Measurements from ENCODE around the gene SRD5A3. TPM values are rescaled to one million over a fixed set of nuclear protein-coding genes. Genes with fewer than 3 reads are reported as not detected.

The SRD5A3 gene
- total and polyA plus RNA-seq, 9 of the 15 experiments (the other 6 are each of a cell fraction or from before 2014, with no cell fraction given) = 2.5 to 37.0 (median 13.3) TPM

DNA sequence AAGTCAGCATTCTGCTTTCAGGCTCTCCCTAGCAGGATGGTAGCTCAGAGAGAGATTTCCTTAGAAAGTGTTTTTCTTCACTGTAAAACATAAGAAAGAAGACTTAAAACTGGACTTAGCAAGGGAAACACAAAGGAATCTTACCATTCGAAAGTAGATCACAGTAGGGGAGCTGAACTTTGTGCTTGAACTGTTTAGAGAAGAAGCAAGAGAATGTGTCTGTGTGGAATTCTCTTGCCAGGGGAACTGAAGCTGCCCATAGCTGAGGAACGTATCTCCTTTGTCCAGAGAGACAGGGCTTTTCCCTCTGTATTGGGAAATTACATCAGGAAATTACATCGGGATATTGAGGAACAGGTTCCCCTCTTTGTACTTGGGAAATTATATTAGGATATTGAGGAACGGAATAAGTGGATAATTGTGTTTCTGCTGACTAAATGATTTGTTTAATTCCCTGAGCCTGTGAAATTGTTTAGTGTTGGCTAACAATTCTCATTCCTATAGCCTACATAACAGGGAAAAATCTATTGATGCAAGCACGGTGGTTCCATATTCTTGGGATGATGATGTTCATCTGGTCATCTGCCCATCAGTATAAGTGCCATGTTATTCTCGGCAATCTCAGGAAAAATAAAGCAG, 21.2 kb downstream of the SRD5A3 start:
- BruUV-seq (replicated peaks) = no TSS peak
- Histone ChIP-seq H3K27me3 (ENCODE audit: control insufficient read depth in 2 of 2, insufficient read depth in 2 of 2, low read length in 2 of 2) (no peaks in the 10 kb centered on the region), H3K9me1 (ENCODE audit: control insufficient read depth, insufficient read depth, low read length) (no peaks in the 10 kb centered on the region), H3K9me3 (replicated peaks; ENCODE audit: control insufficient read depth, insufficient read depth, low read depth, low read length) (no peaks in the 10 kb centered on the region), H3K9ac (ENCODE audit: insufficient read depth in 1 of 2, low read depth in 2 of 2, low read length in 2 of 2) (no peak overlapping the region), H3K4me3 (no peak overlapping the region), H2AFZ (ENCODE audit: low read depth, low read length) (no peak overlapping the region), H3K79me2 (ENCODE audit: control insufficient read depth, insufficient read depth, low read length) (no peaks in the 10 kb centered on the region), H3K36me3 (ENCODE audit: control insufficient read depth, insufficient read depth, low read length) (peaks cover 3% of the 10 kb centered on the region; the same call in 1 of the 3 replicates), H3K4me2 (ENCODE audit: insufficient read depth, low read length) (no peak overlapping the region), H4K20me1 (replicated peaks; ENCODE audit: control insufficient read depth, insufficient read depth, low read length) (no peaks in the 10 kb centered on the region), H3K4me1 (replicated peaks in 1 of 2; ENCODE audit: control insufficient read depth in 2 of 2, insufficient read depth in 2 of 2, low read length in 2 of 2) (no peaks in the 10 kb centered on the region), H3K27ac (ENCODE audit: extremely low read depth, low read depth, low read length) (no peak overlapping the region)
- 76% methylated on average over 6 of the region's 6 CpGs for WGBS (ENCODE audit: insufficient coverage, low coverage, missing lambda C conversion rate)
- ChIA-PET CTCF (ENCODE audit: low intra/inter-chr PET ratio) (no interaction called here), POLR2A (interaction anchor here (1.2 kb wide), 1 partner anchor 13 kb away, joined by 3 read pairs; no protein-coding TSS in a partner anchor)
- ATAC-seq (no peak), DNase-seq (ENCODE audit: extremely low read depth in 1 of 4, low spot score in 3 of 4) (no peak), FAIRE-seq (no peak)
- 0 out of 2 replicates have a peak, but pooled peaks have one; percentile 19 for TF ChIP-seq C11orf30 (IDR thresholded peaks at IDR 0.05; ENCODE audit: low read depth)
- TF ChIP-seq ZNF274 (IDR thresholded peaks at IDR 0.05; ENCODE audit: borderline replicate concordance, low read depth, low read length) = no peak
- TF ChIP-seq HNRNPH1 (optimal IDR thresholded peaks at IDR 0.05; ENCODE audit: low read depth, low read length) = no peak
- TF ChIP-seq ZNF316 (IDR thresholded peaks at IDR 0.05) = peak; percentile 54; the same call in 1 of the 2 replicates
- TF ChIP-seq FOXM1 (IDR thresholded peaks at IDR 0.05; ENCODE audit: low read depth) = no peak
- no peak for TF ChIP-seq FOXM1 (CRISPR knock-in tag; IDR thresholded peaks at IDR 0.05; ENCODE audit: low read depth)
- in situ Hi-C loops (cut with MboI) (no loop called here), intact Hi-C loops (cut with micrococcal nuclease) (no loop called here)

DNA sequence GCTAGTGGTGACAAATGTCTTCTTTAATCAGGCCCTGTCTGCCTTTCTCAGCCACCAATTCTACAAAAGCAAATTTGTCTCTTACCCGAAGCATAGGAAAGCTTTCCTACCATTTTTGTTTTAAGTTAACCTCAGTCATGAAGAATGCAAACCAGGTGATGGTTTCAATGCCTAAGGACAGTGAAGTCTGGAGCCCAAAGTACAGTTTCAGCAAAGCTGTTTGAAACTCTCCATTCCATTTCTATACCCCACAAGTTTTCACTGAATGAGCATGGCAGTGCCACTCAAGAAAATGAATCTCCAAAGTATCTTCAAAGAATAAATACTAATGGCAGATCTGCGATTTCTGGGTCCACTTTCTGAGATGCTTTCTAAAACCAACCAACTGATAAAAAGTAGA, 23.9 kb downstream of the SRD5A3 start:
- BruUV-seq (replicated peaks) = TSS peak; percentile 37
- in situ Hi-C loops (cut with MboI) (no loop called here), intact Hi-C loops (cut with micrococcal nuclease) (no loop called here)
- ATAC-seq = no peak
- no peak overlapping the region for H3K4me3 ChIP-seq
- H3K79me2 ChIP-seq (ENCODE audit: control insufficient read depth, insufficient read depth, low read length) = no peaks in the 10 kb centered on the region
- WGBS (ENCODE audit: insufficient coverage, low coverage, missing lambda C conversion rate) = 79% methylated on average over 2 of the region's 2 CpGs
- H3K27ac ChIP-seq (ENCODE audit: extremely low read depth, low read depth, low read length) = no peak overlapping the region
- H3K9ac ChIP-seq (ENCODE audit: insufficient read depth in 1 of 2, low read depth in 2 of 2, low read length in 2 of 2) = no peak overlapping the region
- H3K9me1 ChIP-seq (ENCODE audit: control insufficient read depth, insufficient read depth, low read length) = no peaks in the 10 kb centered on the region
- POLR2A ChIA-PET = interaction anchor here (0.5 kb wide), 1 partner anchor 729 kb away, joined by 4 read pairs; no protein-coding TSS in a partner anchor
- no peak overlapping the region for H2AFZ ChIP-seq (ENCODE audit: low read depth, low read length)
- CTCF ChIA-PET (ENCODE audit: low intra/inter-chr PET ratio) = no interaction called here
- H4K20me1 ChIP-seq (replicated peaks; ENCODE audit: control insufficient read depth, insufficient read depth, low read length) = no peaks in the 10 kb centered on the region
- no peaks in the 10 kb centered on the region for H3K4me1 ChIP-seq (replicated peaks in 1 of 2; ENCODE audit: control insufficient read depth in 2 of 2, insufficient read depth in 2 of 2, low read length in 2 of 2)
- FAIRE-seq = no peak
- H3K27me3 ChIP-seq (ENCODE audit: control insufficient read depth in 2 of 2, insufficient read depth in 2 of 2, low read length in 2 of 2) = no peaks in the 10 kb centered on the region
- no peak overlapping the region for H3K4me2 ChIP-seq (ENCODE audit: insufficient read depth, low read length)
- no peaks in the 10 kb centered on the region; the same call in 2 of the 3 replicates for H3K36me3 ChIP-seq (ENCODE audit: control insufficient read depth, insufficient read depth, low read length)
- no peaks in the 10 kb centered on the region for H3K9me3 ChIP-seq (replicated peaks; ENCODE audit: control insufficient read depth, insufficient read depth, low read depth, low read length)
- DNase-seq (ENCODE audit: extremely low read depth in 1 of 4, low spot score in 3 of 4) = no peak
- no peak for TF ChIP-seq POLR2B (IDR thresholded peaks at IDR 0.05; ENCODE audit: low read depth, partially characterized antibody)
- no peak for TF ChIP-seq FOXK1 (CRISPR knock-in tag; IDR thresholded peaks at IDR 0.05; ENCODE audit: borderline replicate concordance)
- no peak for TF ChIP-seq MBD2 (IDR thresholded peaks at IDR 0.05; ENCODE audit: borderline replicate concordance, low read depth)
- TF ChIP-seq, protein P1, sequence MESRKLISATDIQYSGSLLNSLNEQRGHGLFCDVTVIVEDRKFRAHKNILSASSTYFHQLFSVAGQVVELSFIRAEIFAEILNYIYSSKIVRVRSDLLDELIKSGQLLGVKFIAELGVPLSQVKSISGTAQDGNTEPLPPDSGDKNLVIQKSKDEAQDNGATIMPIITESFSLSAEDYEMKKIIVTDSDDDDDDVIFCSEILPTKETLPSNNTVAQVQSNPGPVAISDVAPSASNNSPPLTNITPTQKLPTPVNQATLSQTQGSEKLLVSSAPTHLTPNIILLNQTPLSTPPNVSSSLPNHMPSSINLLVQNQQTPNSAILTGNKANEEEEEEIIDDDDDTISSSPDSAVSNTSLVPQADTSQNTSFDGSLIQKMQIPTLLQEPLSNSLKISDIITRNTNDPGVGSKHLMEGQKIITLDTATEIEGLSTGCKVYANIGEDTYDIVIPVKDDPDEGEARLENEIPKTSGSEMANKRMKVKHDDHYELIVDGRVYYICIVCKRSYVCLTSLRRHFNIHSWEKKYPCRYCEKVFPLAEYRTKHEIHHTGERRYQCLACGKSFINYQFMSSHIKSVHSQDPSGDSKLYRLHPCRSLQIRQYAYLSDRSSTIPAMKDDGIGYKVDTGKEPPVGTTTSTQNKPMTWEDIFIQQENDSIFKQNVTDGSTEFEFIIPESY (CRISPR knock-in tag; IDR thresholded peaks at IDR 0.05) = no peak
- TF ChIP-seq ZNF583 (CRISPR knock-in tag; IDR thresholded peaks at IDR 0.05) = no peak
- TF ChIP-seq ZNF239 (CRISPR knock-in tag; IDR thresholded peaks at IDR 0.05) = no peak
- no peak for TF ChIP-seq ZC3H8 (IDR thresholded peaks at IDR 0.05)
- no peak for TF ChIP-seq CHD2 (IDR thresholded peaks at IDR 0.05; ENCODE audit: low read depth, low read length)
- TF ChIP-seq SIN3B (IDR thresholded peaks at IDR 0.05; ENCODE audit: low read depth) = no peak
